Mucosa of descending colon (tissue), 3 donors: ENCODE measurements around the gene OR5V1. TPM values are rescaled to one million over a fixed set of nuclear protein-coding genes. Genes with fewer than 3 reads are reported as not detected.
"Not testable (repeated sequence)": the region's sequence is repeated elsewhere in the genome, so short reads cannot be mapped to it uniquely, and the experiment has no call there.

Experiments used
- ATAC-seq: fragments of 200-7000 bp; cut with Tn5 transposase; one replicate; pipeline ENCODE4 v1.9.1; 2020; ENCODE audit warnings: mild to moderate bottlenecking, moderate library complexity
- DNase-seq, 3 donors: peaks; one replicate each; pipeline ENCODE4 v3.0.0-alpha.2; 2020
- H3K36me3 ChIP-seq: fragments of 200-600 bp; one replicate; pipeline ENCODE4 v1.8.0; 2021; ENCODE audit warnings: low read depth, mild to moderate bottlenecking
- H3K4me1 ChIP-seq: fragments of 200-600 bp; one replicate; pipeline ENCODE4 v1.8.0; 2021; ENCODE audit warnings: low read depth, mild to moderate bottlenecking
- H3K4me3 ChIP-seq: fragments of 200-600 bp; one replicate; pipeline ENCODE4 v1.8.0; 2021; ENCODE audit warnings: mild to moderate bottlenecking
- H3K9me3 ChIP-seq: fragments of 200-600 bp; one replicate; pipeline ENCODE4 v1.8.0; 2021; ENCODE audit warnings: mild to moderate bottlenecking
- intact Hi-C, 2 donors: fragments of 100-400 bp; cut with DNase I in 1 of 2; cut with micrococcal nuclease in 1 of 2; formaldehyde crosslinking; loops; one replicate each; pipeline versions ENCODE4 v1.11.0 to v1.11.1; 2022; cut with DNase I, micrococcal nuclease
- total RNA-seq, 3 donors: library from RNA; stranded (reverse); fragmentation: NEBNext Ultra II Directional in 2 of 3; extraction: Animal tissue kit (Norgen Biotek cat#: 25700) in 2 of 3; gene quantifications; one replicate each; pipeline versions ENCODE4 v1.2.1 to v1.2.4, GENCODE V29; 2021 to 2023
- TF ChIP-seq, protein P1 (sequence below): fragments of 200-600 bp; IDR thresholded peaks from one replicate; pipeline ENCODE4 v1.8.0; 2022; ENCODE audit warnings: antibody characterized with exemption, mild to moderate bottlenecking
- donor health status: DM: no; HTN: no; CAD: no; lungs with moderate emphysema.
- donor health status: DM: no; HTN: no; CAD: no.
- donor health status: DM: no; HTN: yes; CAD: no.

OR5V1 gene
- total RNA-seq, 3 donors from 2014 or later: not detected

DNA sequence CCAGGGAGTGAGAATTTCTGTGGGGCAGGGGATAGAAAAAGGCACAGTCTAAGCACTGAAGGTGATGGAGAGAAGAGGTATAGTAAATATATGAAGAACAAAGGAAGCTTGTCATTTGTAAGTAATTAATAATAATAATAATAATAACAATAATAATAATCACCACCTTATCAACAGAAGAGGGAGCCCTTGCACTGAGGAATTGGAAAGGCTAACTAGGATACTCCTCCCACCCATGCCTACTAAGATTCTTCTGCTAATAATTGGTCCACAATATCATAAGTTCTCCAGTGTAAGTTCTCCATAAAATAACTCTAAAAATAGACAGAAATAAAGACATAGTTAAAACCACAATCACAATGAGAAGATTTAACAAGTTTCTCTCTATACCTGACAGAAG is 7.3 kb upstream of the OR5V1 start:
- no peak for DNase-seq
- intact Hi-C loops: no loop called here
- Histone ChIP-seq H3K36me3 (no peaks in the 10 kb centered on the region), H3K4me1 (no peaks in the 10 kb centered on the region), H3K4me3 (no peak overlapping the region), H3K9me3 (no peaks in the 10 kb centered on the region)
- TF ChIP-seq, protein P1, sequence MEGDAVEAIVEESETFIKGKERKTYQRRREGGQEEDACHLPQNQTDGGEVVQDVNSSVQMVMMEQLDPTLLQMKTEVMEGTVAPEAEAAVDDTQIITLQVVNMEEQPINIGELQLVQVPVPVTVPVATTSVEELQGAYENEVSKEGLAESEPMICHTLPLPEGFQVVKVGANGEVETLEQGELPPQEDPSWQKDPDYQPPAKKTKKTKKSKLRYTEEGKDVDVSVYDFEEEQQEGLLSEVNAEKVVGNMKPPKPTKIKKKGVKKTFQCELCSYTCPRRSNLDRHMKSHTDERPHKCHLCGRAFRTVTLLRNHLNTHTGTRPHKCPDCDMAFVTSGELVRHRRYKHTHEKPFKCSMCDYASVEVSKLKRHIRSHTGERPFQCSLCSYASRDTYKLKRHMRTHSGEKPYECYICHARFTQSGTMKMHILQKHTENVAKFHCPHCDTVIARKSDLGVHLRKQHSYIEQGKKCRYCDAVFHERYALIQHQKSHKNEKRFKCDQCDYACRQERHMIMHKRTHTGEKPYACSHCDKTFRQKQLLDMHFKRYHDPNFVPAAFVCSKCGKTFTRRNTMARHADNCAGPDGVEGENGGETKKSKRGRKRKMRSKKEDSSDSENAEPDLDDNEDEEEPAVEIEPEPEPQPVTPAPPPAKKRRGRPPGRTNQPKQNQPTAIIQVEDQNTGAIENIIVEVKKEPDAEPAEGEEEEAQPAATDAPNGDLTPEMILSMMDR: no peak
- no peak for ATAC-seq

DNA sequence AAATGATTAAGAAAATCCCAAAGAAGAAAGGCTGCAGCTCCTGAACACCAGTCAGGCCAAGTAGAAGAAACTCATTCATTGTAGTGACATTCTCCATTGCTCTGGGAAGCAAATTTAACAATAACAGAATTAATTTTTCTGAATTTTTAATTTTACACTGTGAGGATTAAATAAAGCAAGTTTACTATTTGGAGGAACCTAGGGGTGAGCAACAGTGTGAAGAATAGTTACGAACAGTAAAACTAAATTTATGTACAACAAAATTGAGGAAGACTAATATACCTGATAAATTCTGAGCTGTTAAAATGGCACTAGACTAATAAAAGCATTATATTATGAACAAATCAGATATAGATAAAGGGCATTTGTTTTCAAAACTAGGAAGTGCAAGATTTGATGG is 6.5 kb upstream of the OR5V1 start, which contains the start of gene OR12D3:
Gene OR12D3 (minus strand): TSS at position 101 of the 400 bp plus-strand sequence. CDS start 4 bp downstream, at position 97.
- H3K4me1 ChIP-seq: no peaks in the 10 kb centered on the region
- no peak within 1 kb of the TSS for H3K4me3 ChIP-seq
- intact Hi-C loops: no loop called here
- H3K9me3 ChIP-seq: no peaks in the 10 kb centered on the region
- DNase-seq (no peak), ATAC-seq (no peak)
- no peaks in the 10 kb centered on the region for H3K36me3 ChIP-seq
- TF ChIP-seq, protein P1: no peak

DNA sequence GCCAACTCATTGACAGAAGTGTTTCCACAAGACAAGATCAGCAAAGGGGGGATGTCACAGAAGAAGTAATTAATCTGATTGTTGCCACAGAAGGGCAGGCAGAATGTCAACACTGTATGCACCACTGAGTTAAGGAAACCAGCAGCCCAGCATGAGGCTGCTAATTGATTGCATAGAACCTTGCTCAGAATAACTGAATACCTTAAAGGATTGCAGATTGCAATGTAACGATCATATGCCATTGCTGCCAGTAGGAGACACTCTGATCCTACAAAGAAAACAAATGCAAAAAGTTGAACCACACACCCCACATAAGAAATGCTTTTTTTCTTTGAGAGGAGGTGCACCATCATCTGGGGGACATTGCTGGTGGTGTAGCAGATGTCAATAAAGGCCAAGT is 13.1 kb downstream of the OR5V1 start:
- Histone ChIP-seq H3K4me1 (no peaks in the 10 kb centered on the region), H3K9me3 (no peaks in the 10 kb centered on the region), H3K4me3 (no peak overlapping the region), H3K36me3 (no peaks in the 10 kb centered on the region)
- TF ChIP-seq, protein P1: no peak
- DNase-seq (no peak), ATAC-seq (no peak)
- intact Hi-C loops: no loop called here

DNA sequence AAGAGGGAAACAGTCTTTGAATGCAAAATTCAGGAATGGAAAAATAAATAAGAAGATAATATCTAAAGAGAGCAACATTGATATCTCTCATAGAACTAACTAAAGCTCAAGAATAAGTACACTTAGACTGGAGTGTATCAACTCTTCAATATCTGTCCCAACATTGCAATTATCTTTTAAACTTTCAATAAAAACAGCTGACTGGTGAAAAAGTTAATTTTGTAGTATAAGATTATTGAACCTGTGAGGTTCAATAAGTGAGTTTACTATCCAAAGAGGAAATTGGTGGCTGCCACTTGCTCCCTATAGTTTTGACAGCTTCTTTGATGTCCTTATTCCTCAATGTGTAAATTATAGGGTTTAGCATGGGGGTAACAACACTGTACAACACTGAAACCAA is 13.7 kb downstream of the OR5V1 start:
- intact Hi-C loops: no loop called here

DNA sequence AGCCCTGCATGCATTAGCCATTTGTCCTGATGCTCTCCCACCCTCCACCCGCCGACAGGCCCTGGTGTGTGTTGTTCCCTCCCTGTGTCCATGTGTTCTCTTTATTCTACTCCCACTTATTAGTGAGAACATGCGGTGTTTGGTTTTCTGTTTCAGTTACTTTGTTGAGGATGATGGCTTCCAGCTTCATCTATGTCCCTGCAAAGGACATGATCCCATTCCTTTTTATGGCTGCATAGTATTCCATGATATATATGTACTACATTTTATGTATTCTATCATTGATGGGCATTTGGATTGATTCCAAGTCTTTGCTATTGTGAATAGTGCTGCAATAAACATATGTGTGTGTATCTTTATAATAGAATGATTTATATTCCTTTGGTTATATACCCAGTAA is 19.3 kb downstream of the OR5V1 start:
- H3K4me1 ChIP-seq, DNase-seq, H3K36me3 ChIP-seq, H3K4me3 ChIP-seq, H3K9me3 ChIP-seq, intact Hi-C loops, ATAC-seq: not testable (repeated sequence)

More for the DNA sequence above, 13.7 kb downstream of the OR5V1 start:
- no peak for DNase-seq
- Histone ChIP-seq H3K4me1 (no peaks in the 10 kb centered on the region), H3K36me3 (no peaks in the 10 kb centered on the region), H3K4me3 (no peak overlapping the region), H3K9me3 (no peaks in the 10 kb centered on the region)
- TF ChIP-seq, protein P1: no peak
- no peak for ATAC-seq

DNA sequence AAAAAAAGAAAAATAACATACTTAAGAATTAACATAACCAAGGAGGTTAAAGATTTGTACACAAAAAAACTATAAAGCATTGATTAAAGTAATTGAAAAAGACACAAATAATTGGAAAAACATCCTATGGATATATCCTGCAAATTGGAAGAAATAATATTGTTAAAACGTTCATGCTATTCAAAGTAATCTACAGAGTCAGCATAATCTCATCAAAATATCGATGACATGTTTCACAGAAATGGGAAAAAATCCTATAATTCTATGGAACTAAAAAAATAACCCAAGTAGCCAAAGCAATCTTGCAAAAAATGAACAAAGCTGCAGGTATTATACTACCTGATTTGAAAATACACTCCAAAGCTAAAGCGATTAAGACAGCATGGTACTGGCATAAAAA is 23.3 kb downstream of the OR5V1 start:
- Histone ChIP-seq H3K9me3 (no peaks in the 10 kb centered on the region), H3K4me1 (no peaks in the 10 kb centered on the region), H3K36me3 (no peaks in the 10 kb centered on the region), H3K4me3 (no peak overlapping the region)
- DNase-seq: no peak
- TF ChIP-seq, protein P1: no peak
- no peak for ATAC-seq
- intact Hi-C loops: no loop called here
